Measurements from ENCODE around the gene MACROH2A1.

- no peak for TF ChIP-seq CTCF (IDR thresholded peaks at IDR 0.05; ENCODE audit: low read length)
- TF ChIP-seq EZH2 (IDR thresholded peaks at IDR 0.05; ENCODE audit: borderline replicate concordance, low read length) = no peak
Observed at GRCh38 chr5:135322744-135323143, 76.3 kb downstream of the MACROH2A1 start.
